ENCODE measurements around the gene SLC9A3. TPM values are rescaled to one million over a fixed set of nuclear protein-coding genes. Genes with fewer than 3 reads are reported as not detected.
A peak's percentile ranks its signal among the peaks of the same experiment; 100 is the strongest.

Gene SLC9A3
- total RNA-seq, 1 donor from 2014 or later, result 1.1 TPM

DNA sequence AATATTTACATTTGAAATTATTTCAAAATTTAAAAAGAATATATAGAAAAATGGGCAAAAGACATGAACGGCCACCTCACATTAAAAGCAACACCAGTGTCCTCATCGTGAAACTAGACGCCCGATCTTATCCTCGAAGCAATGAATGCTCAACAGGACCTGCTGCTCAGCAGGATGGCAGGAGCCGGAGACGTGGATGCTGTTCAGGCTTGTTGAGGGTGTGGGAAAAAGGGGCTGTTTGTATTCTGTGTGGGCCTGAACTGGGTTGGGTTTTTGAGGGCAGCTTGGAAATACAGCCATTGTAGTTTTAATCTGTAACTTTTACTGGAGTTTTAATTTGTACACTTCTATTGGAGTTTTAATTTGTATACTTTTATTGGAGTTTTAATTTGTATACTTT, 60.9 kb downstream of the SLC9A3 start:
- no peaks in the 10 kb centered on the region for H3K4me1 ChIP-seq
- no peak overlapping the region for H3K27ac ChIP-seq
- no peak for DNase-seq
- TF ChIP-seq, protein P1, sequence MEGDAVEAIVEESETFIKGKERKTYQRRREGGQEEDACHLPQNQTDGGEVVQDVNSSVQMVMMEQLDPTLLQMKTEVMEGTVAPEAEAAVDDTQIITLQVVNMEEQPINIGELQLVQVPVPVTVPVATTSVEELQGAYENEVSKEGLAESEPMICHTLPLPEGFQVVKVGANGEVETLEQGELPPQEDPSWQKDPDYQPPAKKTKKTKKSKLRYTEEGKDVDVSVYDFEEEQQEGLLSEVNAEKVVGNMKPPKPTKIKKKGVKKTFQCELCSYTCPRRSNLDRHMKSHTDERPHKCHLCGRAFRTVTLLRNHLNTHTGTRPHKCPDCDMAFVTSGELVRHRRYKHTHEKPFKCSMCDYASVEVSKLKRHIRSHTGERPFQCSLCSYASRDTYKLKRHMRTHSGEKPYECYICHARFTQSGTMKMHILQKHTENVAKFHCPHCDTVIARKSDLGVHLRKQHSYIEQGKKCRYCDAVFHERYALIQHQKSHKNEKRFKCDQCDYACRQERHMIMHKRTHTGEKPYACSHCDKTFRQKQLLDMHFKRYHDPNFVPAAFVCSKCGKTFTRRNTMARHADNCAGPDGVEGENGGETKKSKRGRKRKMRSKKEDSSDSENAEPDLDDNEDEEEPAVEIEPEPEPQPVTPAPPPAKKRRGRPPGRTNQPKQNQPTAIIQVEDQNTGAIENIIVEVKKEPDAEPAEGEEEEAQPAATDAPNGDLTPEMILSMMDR (IDR thresholded peaks at IDR 0.05), result no peak
- no peak overlapping the region for H3K4me3 ChIP-seq
- peaks cover 85% of the 10 kb centered on the region for H3K36me3 ChIP-seq
- no peaks in the 10 kb centered on the region for H3K9me3 ChIP-seq
- intact Hi-C loops (cut with DNase I), result no loop called here
- ATAC-seq, result no peak
- no peaks in the 10 kb centered on the region for H3K27me3 ChIP-seq (ENCODE audit: low read depth)

DNA sequence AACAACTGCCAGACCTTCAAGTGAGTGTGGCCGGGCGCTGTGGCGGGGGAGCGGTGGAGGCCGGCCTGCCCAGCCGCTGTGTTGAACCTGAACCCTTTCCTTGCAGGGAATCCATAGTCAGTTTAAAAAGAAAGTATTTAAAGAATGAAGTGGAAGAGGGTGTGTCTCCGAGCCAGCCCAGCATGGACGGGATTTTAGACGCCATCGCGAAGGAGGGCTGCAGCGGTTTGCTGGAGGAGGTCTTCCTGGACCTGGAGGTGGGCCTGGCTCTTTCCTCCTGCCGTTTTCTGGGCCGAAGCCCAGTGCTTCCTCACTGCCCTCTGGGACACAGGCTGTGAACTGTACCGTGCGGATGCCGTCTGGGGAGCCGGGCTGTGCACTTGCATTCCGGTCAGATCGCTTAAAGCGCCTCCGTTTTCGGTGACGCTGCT, 62.2 kb downstream of the SLC9A3 start:
- Histone ChIP-seq H3K27me3 (ENCODE audit: low read depth) (no peaks in the 10 kb centered on the region), H3K4me1 (no peaks in the 10 kb centered on the region), H3K27ac (no peak overlapping the region), H3K4me3 (no peak overlapping the region), H3K36me3 (peaks cover 96% of the 10 kb centered on the region), H3K9me3 (no peaks in the 10 kb centered on the region)
- intact Hi-C loops (cut with DNase I), result no loop called here
- DNase-seq, result no peak
- ATAC-seq, result no peak
- TF ChIP-seq, protein P1 (IDR thresholded peaks at IDR 0.05), result no peak

DNA sequence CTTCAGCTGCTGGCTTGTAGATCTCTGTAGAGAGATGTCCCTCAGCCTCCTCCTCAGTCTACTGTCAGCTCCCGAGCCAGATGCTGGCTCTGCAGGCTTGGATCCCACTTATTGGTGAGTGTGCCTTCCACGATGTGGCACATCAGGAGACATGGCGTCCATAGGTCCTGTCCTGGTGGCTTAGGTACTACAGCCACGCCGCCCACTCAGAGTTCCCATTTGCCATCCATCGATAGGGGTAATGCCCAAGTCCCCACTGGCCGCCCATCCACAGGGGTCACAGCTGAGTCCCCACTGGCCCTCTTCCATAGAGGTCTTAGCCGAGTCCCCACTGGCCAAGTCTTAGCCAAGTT, 64.0 kb downstream of the SLC9A3 start:
- DNase-seq, result no peak
- intact Hi-C loops (cut with DNase I), result no loop called here
- Histone ChIP-seq H3K27me3 (ENCODE audit: low read depth) (no peaks in the 10 kb centered on the region), H3K4me1 (no peaks in the 10 kb centered on the region), H3K9me3 (no peaks in the 10 kb centered on the region), H3K4me3 (no peak overlapping the region), H3K27ac (no peak overlapping the region), H3K36me3 (peaks cover 96% of the 10 kb centered on the region)
- peak in 1 of 2 donors; percentile 6 for ATAC-seq
- TF ChIP-seq, protein P1 (IDR thresholded peaks at IDR 0.05), result no peak

DNA sequence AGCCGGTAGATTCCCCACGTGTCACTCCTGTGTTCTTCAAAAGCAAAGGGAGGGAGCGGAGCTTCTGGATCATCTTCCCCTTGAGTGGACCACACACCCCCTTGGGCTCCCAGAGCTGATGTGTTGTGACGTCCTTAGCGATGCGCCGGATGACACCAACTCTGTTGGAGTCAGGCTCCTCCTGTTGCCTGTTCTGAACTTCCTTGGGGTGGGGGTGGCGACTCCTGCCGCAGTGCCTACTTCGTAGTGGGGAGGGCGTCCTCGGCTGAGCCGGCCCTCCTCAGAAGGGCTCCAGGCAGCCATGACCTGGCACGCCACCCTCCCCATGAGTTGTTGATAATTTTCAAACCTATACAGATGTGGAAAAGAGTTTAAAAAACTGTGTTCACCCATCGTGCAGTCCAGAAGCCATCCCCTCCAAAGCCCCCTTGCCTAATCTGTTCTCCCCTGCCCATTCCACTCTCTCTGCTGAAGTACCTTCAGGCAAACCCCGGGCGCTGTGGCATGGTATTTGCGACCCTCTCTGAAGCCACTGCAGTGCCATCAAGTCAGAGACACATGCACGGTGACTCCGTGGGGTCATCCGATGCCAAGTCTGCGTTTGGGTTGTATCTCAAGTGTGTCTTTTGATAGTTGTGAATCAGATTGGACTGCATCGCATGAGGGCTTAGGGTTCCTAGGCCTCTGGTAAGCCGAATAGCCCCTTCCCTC, 64.5 kb downstream of the SLC9A3 start:
- Histone ChIP-seq H3K9me3 (no peaks in the 10 kb centered on the region), H3K4me3 (no peak overlapping the region), H3K27ac (no peak overlapping the region), H3K4me1 (no peaks in the 10 kb centered on the region), H3K36me3 (peaks cover 96% of the 10 kb centered on the region), H3K27me3 (ENCODE audit: low read depth) (no peaks in the 10 kb centered on the region)
- DNase-seq, result no peak
- ATAC-seq, result no peak
- TF ChIP-seq, protein P1 (IDR thresholded peaks at IDR 0.05), result no peak
- intact Hi-C loops (cut with DNase I), result no loop called here

DNA sequence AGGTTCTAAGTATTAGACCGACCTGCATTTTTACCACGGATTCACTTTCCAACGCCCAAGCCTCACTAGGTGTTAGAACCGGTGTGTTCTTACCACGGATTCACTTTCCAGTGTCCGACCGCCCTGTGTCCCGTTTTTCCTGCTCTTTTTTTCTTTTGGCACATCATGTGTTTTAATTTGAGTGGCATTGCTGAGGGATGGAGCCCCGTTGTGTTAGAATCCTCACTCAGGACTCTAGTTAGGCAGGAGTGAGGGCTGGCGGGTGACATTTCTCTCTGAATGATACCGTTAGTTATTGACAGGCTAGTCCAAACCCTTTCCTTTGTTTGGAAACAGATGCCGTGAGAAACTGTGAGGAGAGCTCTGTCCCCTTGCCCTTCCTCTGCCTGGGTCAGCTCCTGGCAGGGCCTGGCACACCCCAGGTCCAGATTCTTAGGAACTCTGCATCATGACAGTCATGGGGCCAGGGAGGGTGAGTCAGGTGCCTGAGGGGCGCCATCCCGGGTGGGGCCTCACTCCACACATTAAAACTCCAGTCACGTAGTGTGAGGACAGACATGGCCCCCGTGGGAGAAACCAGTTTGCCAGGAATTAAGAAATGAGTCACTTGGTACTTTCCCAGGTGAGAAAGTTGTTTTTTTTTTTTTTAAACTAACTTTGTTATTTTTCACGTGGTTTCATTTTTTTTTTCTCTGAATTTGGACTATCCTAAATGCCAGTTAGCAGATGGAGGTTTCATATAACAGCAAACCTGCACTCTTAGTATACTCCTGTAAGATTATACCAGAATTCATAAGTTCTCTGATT, 65.5 kb downstream of the SLC9A3 start:
- H3K4me1 ChIP-seq, result no peaks in the 10 kb centered on the region
- H3K9me3 ChIP-seq, result no peaks in the 10 kb centered on the region
- H3K36me3 ChIP-seq, result peaks cover 97% of the 10 kb centered on the region
- TF ChIP-seq, protein P1 (IDR thresholded peaks at IDR 0.05), result no peak
- ATAC-seq, result peak; percentile 42 to 59
- intact Hi-C loops (cut with DNase I), result no loop called here
- no peak overlapping the region for H3K27ac ChIP-seq
- no peaks in the 10 kb centered on the region for H3K27me3 ChIP-seq (ENCODE audit: low read depth)
- DNase-seq, result no peak
- no peak overlapping the region for H3K4me3 ChIP-seq

Measured in lower lobe of right lung (tissue), 2 donors.